Anterior cingulate cortex (tissue), 58 donors: ENCODE measurements around the gene PRKG1.

Source experiments
- DNase-seq, 58 donors: peaks; one replicate each; lab custom pipeline; 2025; lab: John Stamatoyannopoulos, UW

The PRKG1 gene

GRCh38 chr10:52335665-52336064 lies 1261.4 kb downstream of the PRKG1 start:
- DNase-seq = no peak

GRCh38 chr10:52337225-52337624 lies 1262.9 kb downstream of the PRKG1 start:
- DNase-seq = no peak

- no peak for DNase-seq
Measured at GRCh38 chr10:52343439-52343838, 1269.2 kb downstream of the PRKG1 start.

GRCh38 chr10:52346394-52347326 lies 1272.4 kb downstream of the PRKG1 start:
- DNase-seq = no peak

- DNase-seq = no peak
Measured at GRCh38 chr10:52347327-52347667, 1273.0 kb downstream of the PRKG1 start.
